Measurements from ENCODE around the gene RBM24. TPM values are rescaled to one million over a fixed set of nuclear protein-coding genes. Genes with fewer than 3 reads are reported as not detected.

The RBM24 gene
- total and polyA plus RNA-seq, 2 of the 13 experiments (the other 11 are each of a cell fraction or from before 2014, with no cell fraction given) = 1.5 to 14.2 TPM

- TF ChIP-seq PAF1 (CRISPR knock-in tag; IDR thresholded peaks at IDR 0.05) (no peak), ZNF235 (CRISPR knock-in tag; IDR thresholded peaks at IDR 0.05; ENCODE audit: borderline replicate concordance) (no peak), FUBP1 (CRISPR knock-in tag; IDR thresholded peaks at IDR 0.05; ENCODE audit: borderline replicate concordance) (no peak), THAP7 (CRISPR knock-in tag; IDR thresholded peaks at IDR 0.05) (peak; percentile 66; the same call in 1 of the 2 replicates), PREB (CRISPR knock-in tag; IDR thresholded peaks at IDR 0.05) (no peak), TBP (CRISPR knock-in tag; IDR thresholded peaks at IDR 0.05) (no peak), SALL2 (CRISPR knock-in tag; IDR thresholded peaks at IDR 0.05) (peak; percentile 85; the same call in 1 of the 2 replicates), ZSCAN5A (CRISPR knock-in tag; IDR thresholded peaks at IDR 0.05; ENCODE audit: borderline replicate concordance) (no peak), ISX (CRISPR knock-in tag; conservative IDR thresholded peaks at IDR 0.05) (no peak), ZNF414 (CRISPR knock-in tag; IDR thresholded peaks at IDR 0.05) (no peak), ZNF207 (IDR thresholded peaks at IDR 0.05; ENCODE audit: borderline replicate concordance) (no peak), ZNF124 (CRISPR knock-in tag; IDR thresholded peaks at IDR 0.05) (no peak), ZNF496 (CRISPR knock-in tag; IDR thresholded peaks at IDR 0.05; ENCODE audit: insufficient replicate concordance) (no peak), ZNF232 (CRISPR knock-in tag; IDR thresholded peaks at IDR 0.05; ENCODE audit: borderline replicate concordance) (peak; percentile 87; the same call in 1 of the 2 replicates), GATAD1 (CRISPR knock-in tag; IDR thresholded peaks at IDR 0.05) (peak; percentile 67), ARID3A (IDR thresholded peaks at IDR 0.05; ENCODE audit: low read depth, low read length) (peak; percentile 86), TEAD2 (CRISPR knock-in tag; IDR thresholded peaks at IDR 0.05) (peak; percentile 89), PHF8 (CRISPR knock-in tag; IDR thresholded peaks at IDR 0.05) (peak; percentile 56)
Measured at GRCh38 chr6:17311595-17312311, 30.6 kb downstream of the RBM24 start (continued).

Data from HepG2 (cell line).